Astrocyte of the hippocampus (primary cell): ENCODE measurements around the gene KCNH6.
A peak's percentile ranks its signal among the peaks of the same experiment; 100 is the strongest.

Experiments
- DNase-seq: peaks from one replicate; pipeline ENCODE4 v3.0.0; 2011; ENCODE audit warnings: low read depth, low spot score

The KCNH6 gene

GRCh38 chr17:63523253-63523855, at the start of gene KCNH6:
Gene KCNH6, plus strand, starts transcription at chr17:63523358. Its CDS starts 56 bp downstream, at chr17:63523414.
- no peak for DNase-seq

GRCh38 chr17:63474174-63474573, 49.0 kb upstream of the KCNH6 start:
- DNase-seq: peak; percentile 15

GRCh38 chr17:63474586-63475460, 48.3 kb upstream of the KCNH6 start:
- no peak for DNase-seq

GRCh38 chr17:63475491-63476412, 47.4 kb upstream of the KCNH6 start:
- no peak for DNase-seq

GRCh38 chr17:63476459-63476853, 46.7 kb upstream of the KCNH6 start:
- DNase-seq: peak; percentile 47

GRCh38 chr17:63476854-63477479, 46.2 kb upstream of the KCNH6 start, which contains the start of gene ACE:
Gene ACE, plus strand, starts transcription at chr17:63477061. Its CDS starts 34 bp downstream, at chr17:63477095.
- DNase-seq: peak; percentile 59

GRCh38 chr17:63477480-63478440, 45.4 kb upstream of the KCNH6 start:
- peak; percentile 23 for DNase-seq

GRCh38 chr17:63478814-63479494, 44.2 kb upstream of the KCNH6 start:
- peak; percentile 92 for DNase-seq

GRCh38 chr17:63479495-63480184, 43.5 kb upstream of the KCNH6 start:
- no peak for DNase-seq

GRCh38 chr17:63480192-63480784, 42.9 kb upstream of the KCNH6 start:
- DNase-seq: no peak

- no peak for DNase-seq
These were observed 42.2 kb upstream of the KCNH6 start for GRCh38 chr17:63480826-63481487.

- DNase-seq: no peak
These were observed 41.7 kb upstream of the KCNH6 start for GRCh38 chr17:63481488-63481870.

GRCh38 chr17:63482509-63482908, 40.6 kb upstream of the KCNH6 start:
- DNase-seq: no peak

- no peak for DNase-seq
These were observed 40.1 kb upstream of the KCNH6 start for GRCh38 chr17:63483038-63483437.

- DNase-seq: no peak
These were observed 39.2 kb upstream of the KCNH6 start for GRCh38 chr17:63483655-63484575.

GRCh38 chr17:63486317-63487013, 36.7 kb upstream of the KCNH6 start:
- DNase-seq: no peak

- DNase-seq: no peak
These were observed 36.2 kb upstream of the KCNH6 start for GRCh38 chr17:63487014-63487339.
